BJ (cell line): Measurements from ENCODE around the gene TMEFF2. TPM values are rescaled to one million over a fixed set of nuclear protein-coding genes. Genes with fewer than 3 reads are reported as not detected.

Experiments
- CTCF ChIA-PET: fragments of 350-600 bp; formaldehyde crosslinking; extraction: SDS; loops from one replicate; lab custom pipeline; 2021; ENCODE audit warnings: antibody characterized with exemption, inconsistent platforms; lab: Yijun Ruan, JAX
- POLR2A ChIA-PET: fragments of 300-600 bp; sonication (Branson Sonifier 250); formaldehyde crosslinking; extraction: SDS; loops from one replicate; lab custom pipeline; 2021; ENCODE audit warnings: antibody characterized with exemption; lab: Charles Lee
- DNase-seq: peaks from one replicate; pipeline ENCODE4 v3.0.0-alpha.2; 2011; ENCODE audit warnings: low read depth
- H3K27me3 ChIP-seq: 2 replicates; pipeline ENCODE4 v1.6.0; 2011; ENCODE audit warnings: low read length; ENCODE audit not compliant: control insufficient read depth, insufficient read depth
- H3K36me3 ChIP-seq: 2 replicates; pipeline ENCODE4 v1.5.1; 2011; ENCODE audit warnings: low read length; ENCODE audit not compliant: control insufficient read depth, insufficient read depth
- H3K4me3 ChIP-seq: 2 replicates; pipeline ENCODE4 v1.5.1; 2011; ENCODE audit warnings: low read depth, mild to moderate bottlenecking, control low read depth, low read length
- CTCF ChIP-seq: IDR thresholded peaks from 2 replicates; pipeline ENCODE4 v1.5.1; 2011; ENCODE audit warnings: low read depth, mild to moderate bottlenecking, control low read depth, inconsistent platforms, low read length, moderate library complexity; ENCODE audit not compliant: insufficient read depth
- polyA plus RNA-seq: library from polyadenylated mRNA; depleted of rRNA; stranded (reverse); fragments of >200 nt; gene quantifications from 2 replicates; pipeline ENCODE4 v1.2.3, GENCODE V29; 2011

TMEFF2 gene
- polyA plus RNA-seq, 1 experiment: 0.33 TPM

GRCh38 chr2:192010073-192010472 is 184.7 kb downstream of the TMEFF2 start:
- ChIA-PET POLR2A (no interaction called here), CTCF (interaction anchor here (1.0 to 1.1 kb wide), 2 partner anchors 10 to 13 kb away, joined by 3 to 4 read pairs; no protein-coding TSS in a partner anchor)
- H3K36me3 ChIP-seq: no peaks in the 10 kb centered on the region
- DNase-seq: no peak
- TF ChIP-seq CTCF: no peak
- H3K27me3 ChIP-seq: no peaks in the 10 kb centered on the region
- H3K4me3 ChIP-seq: no peak overlapping the region

GRCh38 chr2:192007581-192008228 is 187.0 kb downstream of the TMEFF2 start:
- Histone ChIP-seq H3K27me3 (no peaks in the 10 kb centered on the region), H3K36me3 (no peaks in the 10 kb centered on the region), H3K4me3 (no peak overlapping the region)
- TF ChIP-seq CTCF: no peak
- CTCF ChIA-PET: interaction anchor here (1.7 kb wide), 1 partner anchor 10 kb away, joined by 5 read pairs; no protein-coding TSS in a partner anchor
- POLR2A ChIA-PET: no interaction called here
- no peak for DNase-seq

GRCh38 chr2:192005211-192005610 is 189.5 kb downstream of the TMEFF2 start:
- ChIA-PET CTCF (interaction anchor here (1.2 kb wide), 1 partner anchor 12 kb away, joined by 3 read pairs; no protein-coding TSS in a partner anchor), POLR2A (no interaction called here)
- no peaks in the 10 kb centered on the region for H3K27me3 ChIP-seq
- no peaks in the 10 kb centered on the region for H3K36me3 ChIP-seq
- DNase-seq: no peak
- no peak for TF ChIP-seq CTCF
- H3K4me3 ChIP-seq: no peak overlapping the region

- Histone ChIP-seq H3K4me3 (no peak overlapping the region), H3K27me3 (no peaks in the 10 kb centered on the region), H3K36me3 (no peaks in the 10 kb centered on the region)
- TF ChIP-seq CTCF: no peak
- CTCF ChIA-PET: interaction anchor here (1.0 to 1.2 kb wide), 2 partner anchors 13 to 25 kb away, joined by 3 read pairs; no protein-coding TSS in a partner anchor
- no peak for DNase-seq
- POLR2A ChIA-PET: no interaction called here
Measured at GRCh38 chr2:192004188-192004963, 190.4 kb downstream of the TMEFF2 start.

GRCh38 chr2:192002418-192002817 is 192.3 kb downstream of the TMEFF2 start:
- CTCF ChIA-PET: interaction anchor here (0.9 kb wide), 1 partner anchor 160 kb away, joined by 4 read pairs; no protein-coding TSS in a partner anchor
- Histone ChIP-seq H3K27me3 (no peaks in the 10 kb centered on the region), H3K36me3 (no peaks in the 10 kb centered on the region), H3K4me3 (no peak overlapping the region)
- POLR2A ChIA-PET: no interaction called here
- DNase-seq: no peak
- TF ChIP-seq CTCF: no peak
